ENCODE measurements around the gene ZDHHC4. TPM values are rescaled to one million over a fixed set of nuclear protein-coding genes. Genes with fewer than 3 reads are reported as not detected.

The ZDHHC4 gene
- total and polyA plus RNA-seq, 9 of the 15 experiments (the other 6 are each of a cell fraction or from before 2014, with no cell fraction given) = 33.4 to 106 (median 58.3) TPM

GRCh38 chr7:6547400-6547799 lies 29.9 kb upstream of the ZDHHC4 start:
- in situ Hi-C loops (cut with MboI) (no loop called here), intact Hi-C loops (cut with micrococcal nuclease) (no loop called here)
- Histone ChIP-seq H3K4me3 (no peak overlapping the region), H2AFZ (ENCODE audit: low read depth, low read length) (no peak overlapping the region), H3K27me3 (ENCODE audit: control insufficient read depth in 2 of 2, insufficient read depth in 2 of 2, low read length in 2 of 2) (peaks cover 0 to 17% of the 10 kb centered on the region in 2 experiments; a peak in 2 of 5 replicates), H3K9me1 (ENCODE audit: control insufficient read depth, insufficient read depth, low read length) (no peaks in the 10 kb centered on the region), H3K4me2 (ENCODE audit: insufficient read depth, low read length) (no peak overlapping the region), H3K9ac (ENCODE audit: insufficient read depth in 1 of 2, low read depth in 2 of 2, low read length in 2 of 2) (no peak overlapping the region), H4K20me1 (replicated peaks; ENCODE audit: control insufficient read depth, insufficient read depth, low read length) (no peaks in the 10 kb centered on the region), H3K36me3 (ENCODE audit: control insufficient read depth, insufficient read depth, low read length) (no peaks in the 10 kb centered on the region), H3K4me1 (replicated peaks in 1 of 2; ENCODE audit: control insufficient read depth in 2 of 2, insufficient read depth in 2 of 2, low read length in 2 of 2) (peaks cover 0 to 8% of the 10 kb centered on the region in 2 experiments; a peak in 2 of 5 replicates), H3K27ac (ENCODE audit: extremely low read depth, low read depth, low read length) (no peak overlapping the region), H3K79me2 (ENCODE audit: control insufficient read depth, insufficient read depth, low read length) (no peaks in the 10 kb centered on the region), H3K9me3 (replicated peaks; ENCODE audit: control insufficient read depth, insufficient read depth, low read depth, low read length) (no peaks in the 10 kb centered on the region)
- no TSS peak for BruUV-seq (replicated peaks)
- WGBS (ENCODE audit: insufficient coverage, low coverage, missing lambda C conversion rate) = 17% methylated on average over 1 of the region's 1 CpG
- no peak for TF ChIP-seq SETDB1 (IDR thresholded peaks at IDR 0.05; ENCODE audit: low read length)
- TF ChIP-seq ARID4B (CRISPR knock-in tag; IDR thresholded peaks at IDR 0.05) = no peak
- no peak for TF ChIP-seq FOXM1 (IDR thresholded peaks at IDR 0.05; ENCODE audit: low read depth)
- no peak for TF ChIP-seq FOXM1 (CRISPR knock-in tag; IDR thresholded peaks at IDR 0.05; ENCODE audit: low read depth)
- TF ChIP-seq SRSF3 (IDR thresholded peaks at IDR 0.05; ENCODE audit: insufficient read depth, low read length) = no peak
- TF ChIP-seq HMGN3 (IDR thresholded peaks at IDR 0.05; ENCODE audit: borderline replicate concordance, extremely low read depth, insufficient read length, low read depth, low read length) = no peak
- no peak for TF ChIP-seq DMBX1 (CRISPR knock-in tag; IDR thresholded peaks at IDR 0.05; ENCODE audit: borderline replicate concordance)
- TF ChIP-seq ZNF12 (CRISPR knock-in tag; IDR thresholded peaks at IDR 0.05) = peak; percentile 93
- POLR2A ChIA-PET = no interaction called here
- FAIRE-seq = no peak
- CTCF ChIA-PET (ENCODE audit: low intra/inter-chr PET ratio) = interaction anchor here (0.6 kb wide), 1 partner anchor 556 kb away, joined by 3 read pairs; no protein-coding TSS in a partner anchor
- ATAC-seq = no peak
- DNase-seq (ENCODE audit: extremely low read depth in 1 of 4, low spot score in 3 of 4) = no peak
